ENCODE results near the gene SQSTM1.
A peak's percentile ranks its signal among the peaks of the same experiment; 100 is the strongest.

The SQSTM1 gene

DNA sequence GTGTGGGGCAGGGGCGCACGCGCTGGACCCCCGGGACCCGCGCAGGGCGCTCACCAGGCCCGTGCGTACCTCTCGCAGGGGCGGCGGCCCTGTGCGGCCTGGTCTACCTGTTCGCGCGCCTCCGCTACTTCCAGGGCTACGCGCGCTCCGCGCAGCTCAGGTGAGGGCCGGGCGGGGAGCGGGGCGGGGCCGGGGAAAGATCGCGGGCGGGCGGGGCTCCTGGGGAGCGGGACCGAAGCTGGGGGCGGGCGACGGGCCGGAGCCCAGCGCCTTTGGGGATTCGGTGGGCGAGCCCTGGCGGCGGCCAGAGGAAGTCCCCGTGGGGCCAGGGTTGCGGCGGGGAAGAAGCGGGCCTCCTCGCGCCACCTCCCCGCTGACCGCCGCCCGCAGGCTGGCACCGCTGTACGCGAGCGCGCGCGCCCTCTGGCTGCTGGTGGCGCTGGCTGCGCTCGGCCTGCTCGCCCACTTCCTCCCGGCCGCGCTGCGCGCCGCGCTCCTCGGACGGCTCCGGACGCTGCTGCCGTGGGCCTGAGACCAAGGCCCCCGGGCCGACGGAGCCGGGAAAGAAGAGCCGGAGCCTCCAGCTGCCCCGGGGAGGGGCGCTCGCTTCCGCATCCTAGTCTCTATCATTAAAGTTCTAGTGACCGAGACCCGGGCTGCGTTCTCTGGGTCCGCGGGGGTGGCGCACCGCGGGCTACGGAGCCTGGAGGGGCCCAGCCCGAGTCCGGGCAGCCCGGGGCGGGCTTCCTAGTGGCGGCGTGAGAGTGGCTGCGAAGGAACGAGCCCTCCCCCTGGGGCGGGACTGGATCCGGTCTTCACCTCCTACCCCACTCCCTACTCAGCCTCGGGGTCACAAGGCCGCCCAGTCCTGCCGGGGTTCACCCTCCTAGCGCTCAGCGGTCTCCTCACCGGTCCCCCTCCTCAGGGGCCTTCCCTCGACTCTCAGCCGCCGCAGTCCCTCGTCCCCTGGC, 24.6 kb upstream of the SQSTM1 start:
- H3K4me1 Mint-ChIP-seq: peaks cover 8% of the 10 kb centered on the region
- H3K4me3 Mint-ChIP-seq: peak overlapping the region; percentile 68 to 78 (median 76)
- H3K27me3 Mint-ChIP-seq (ENCODE audit: low read depth): peaks cover 10% of the 10 kb centered on the region
- H3K27ac Mint-ChIP-seq: peak overlapping the region in 1 of 3 experiments; percentile 63
- TF ChIP-seq, protein P1, sequence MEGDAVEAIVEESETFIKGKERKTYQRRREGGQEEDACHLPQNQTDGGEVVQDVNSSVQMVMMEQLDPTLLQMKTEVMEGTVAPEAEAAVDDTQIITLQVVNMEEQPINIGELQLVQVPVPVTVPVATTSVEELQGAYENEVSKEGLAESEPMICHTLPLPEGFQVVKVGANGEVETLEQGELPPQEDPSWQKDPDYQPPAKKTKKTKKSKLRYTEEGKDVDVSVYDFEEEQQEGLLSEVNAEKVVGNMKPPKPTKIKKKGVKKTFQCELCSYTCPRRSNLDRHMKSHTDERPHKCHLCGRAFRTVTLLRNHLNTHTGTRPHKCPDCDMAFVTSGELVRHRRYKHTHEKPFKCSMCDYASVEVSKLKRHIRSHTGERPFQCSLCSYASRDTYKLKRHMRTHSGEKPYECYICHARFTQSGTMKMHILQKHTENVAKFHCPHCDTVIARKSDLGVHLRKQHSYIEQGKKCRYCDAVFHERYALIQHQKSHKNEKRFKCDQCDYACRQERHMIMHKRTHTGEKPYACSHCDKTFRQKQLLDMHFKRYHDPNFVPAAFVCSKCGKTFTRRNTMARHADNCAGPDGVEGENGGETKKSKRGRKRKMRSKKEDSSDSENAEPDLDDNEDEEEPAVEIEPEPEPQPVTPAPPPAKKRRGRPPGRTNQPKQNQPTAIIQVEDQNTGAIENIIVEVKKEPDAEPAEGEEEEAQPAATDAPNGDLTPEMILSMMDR (IDR thresholded peaks at IDR 0.05; ENCODE audit: unreplicated experiment in 3 of 3): peak; percentile 64 to 82 (median 69)
- peaks cover 18% of the 10 kb centered on the region for H3K36me3 Mint-ChIP-seq (ENCODE audit: low read depth)
- no peaks in the 10 kb centered on the region for H3K9me3 Mint-ChIP-seq

DNA sequence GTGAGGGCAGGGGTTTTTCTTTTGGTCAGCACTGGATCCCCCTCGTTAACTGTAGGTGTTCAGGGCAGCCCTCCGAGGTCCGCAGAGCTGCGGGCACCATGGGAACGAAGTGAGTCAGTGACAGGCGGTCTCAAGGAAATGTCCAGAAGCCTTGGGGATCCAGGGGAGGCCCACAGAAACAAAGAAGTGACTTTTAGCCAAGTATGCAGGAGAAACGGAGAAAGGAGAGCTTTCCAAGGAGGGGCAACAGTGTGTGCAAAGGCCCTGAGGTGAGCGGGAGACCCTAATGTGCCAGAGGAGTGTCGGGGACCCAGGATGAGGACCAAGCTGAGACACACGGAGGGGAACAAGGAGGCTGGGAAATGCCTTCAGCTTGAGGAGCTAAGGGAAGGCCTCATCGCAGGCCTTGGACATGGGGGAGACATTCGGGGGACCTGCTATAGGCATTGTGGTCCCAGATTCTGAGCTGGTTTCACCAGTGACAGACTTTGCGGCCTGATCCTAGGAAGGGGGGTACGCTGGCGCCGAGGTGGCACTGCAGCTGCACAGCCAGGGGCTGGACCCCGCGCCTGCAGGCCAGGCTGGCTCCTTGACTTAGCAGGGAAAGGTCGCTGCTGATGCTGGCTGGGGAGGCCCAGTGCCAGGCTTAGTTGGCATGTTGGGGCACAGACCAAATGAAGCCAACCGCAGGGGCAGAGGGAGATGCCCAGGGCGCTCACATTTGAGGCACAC, 23.7 kb upstream of the SQSTM1 start:
- Mint-ChIP-seq H3K36me3 (ENCODE audit: low read depth) (peaks cover 23% of the 10 kb centered on the region), H3K4me3 (peak overlapping the region; percentile 68 to 78 (median 76)), H3K27ac (peak overlapping the region in 1 of 3 experiments; percentile 63), H3K4me1 (peaks cover 11% of the 10 kb centered on the region), H3K27me3 (ENCODE audit: low read depth) (peaks cover 10% of the 10 kb centered on the region), H3K9me3 (no peaks in the 10 kb centered on the region)
- TF ChIP-seq, protein P1 (IDR thresholded peaks at IDR 0.05; ENCODE audit: unreplicated experiment in 3 of 3): no peak

DNA sequence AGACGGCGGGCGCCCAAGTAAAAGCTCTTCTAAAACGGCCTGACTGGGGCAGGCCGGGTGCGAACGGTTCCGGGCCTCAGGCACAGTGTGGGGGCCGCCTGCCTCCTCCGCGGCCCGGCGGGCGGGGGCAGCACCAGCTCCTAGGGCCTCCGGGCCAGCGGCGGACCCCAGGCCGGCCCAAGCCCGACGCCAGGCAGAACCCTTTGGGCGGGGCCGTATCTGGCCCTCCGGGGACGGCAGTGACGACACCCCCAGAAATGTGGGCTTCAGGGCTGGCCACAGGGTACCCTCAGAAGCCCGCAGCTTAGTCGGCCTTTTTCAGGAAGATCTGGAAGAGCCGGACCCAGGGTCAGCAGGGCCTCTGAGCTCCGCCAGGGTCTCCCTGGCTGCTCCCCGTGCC, 23.0 kb upstream of the SQSTM1 start:
- Mint-ChIP-seq H3K4me3 (peak overlapping the region; percentile 45 to 53 (median 51)), H3K36me3 (ENCODE audit: low read depth) (peaks cover 26% of the 10 kb centered on the region), H3K9me3 (no peaks in the 10 kb centered on the region), H3K27ac (no peak overlapping the region), H3K27me3 (ENCODE audit: low read depth) (peaks cover 10% of the 10 kb centered on the region), H3K4me1 (peaks cover 13% of the 10 kb centered on the region)
- TF ChIP-seq, protein P1 (IDR thresholded peaks at IDR 0.05; ENCODE audit: unreplicated experiment in 3 of 3): no peak

DNA sequence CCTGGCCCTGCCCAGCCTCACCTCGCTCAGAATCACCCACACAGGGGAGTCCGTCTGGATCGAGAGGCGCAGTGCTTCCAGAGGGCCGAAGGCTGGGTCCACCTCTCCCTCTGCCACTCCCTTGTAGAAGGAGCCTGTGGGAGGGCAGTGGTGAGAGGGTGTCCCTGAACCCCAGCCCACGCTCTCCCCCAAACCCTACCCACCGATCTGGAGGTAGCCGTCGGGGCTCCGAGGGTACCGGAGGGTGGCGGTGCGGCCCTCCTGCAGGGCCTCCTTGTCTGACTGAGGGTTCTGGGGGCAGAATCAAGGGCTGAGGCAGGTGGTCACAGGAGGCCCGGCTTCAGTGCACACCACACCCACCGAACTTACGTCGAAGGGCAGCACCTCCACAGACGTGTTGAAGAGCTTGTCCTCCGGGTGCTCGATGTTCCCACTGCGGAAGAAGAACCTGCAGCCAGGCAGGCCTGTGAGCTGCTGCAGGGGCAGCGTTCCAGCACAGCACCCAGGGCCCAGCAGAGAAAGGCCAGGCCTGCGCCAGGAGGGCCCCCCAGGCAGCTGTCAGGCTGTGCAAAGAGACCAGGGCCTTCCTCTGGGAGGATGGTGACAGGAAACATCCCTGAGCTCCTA, 22.4 kb upstream of the SQSTM1 start:
- TF ChIP-seq, protein P1 (IDR thresholded peaks at IDR 0.05; ENCODE audit: unreplicated experiment in 3 of 3): no peak
- H3K4me1 Mint-ChIP-seq: peaks cover 13% of the 10 kb centered on the region
- peaks cover 26% of the 10 kb centered on the region for H3K36me3 Mint-ChIP-seq (ENCODE audit: low read depth)
- H3K4me3 Mint-ChIP-seq: no peak overlapping the region
- peaks cover 10% of the 10 kb centered on the region for H3K27me3 Mint-ChIP-seq (ENCODE audit: low read depth)
- no peak overlapping the region for H3K27ac Mint-ChIP-seq
- H3K9me3 Mint-ChIP-seq: no peaks in the 10 kb centered on the region

DNA sequence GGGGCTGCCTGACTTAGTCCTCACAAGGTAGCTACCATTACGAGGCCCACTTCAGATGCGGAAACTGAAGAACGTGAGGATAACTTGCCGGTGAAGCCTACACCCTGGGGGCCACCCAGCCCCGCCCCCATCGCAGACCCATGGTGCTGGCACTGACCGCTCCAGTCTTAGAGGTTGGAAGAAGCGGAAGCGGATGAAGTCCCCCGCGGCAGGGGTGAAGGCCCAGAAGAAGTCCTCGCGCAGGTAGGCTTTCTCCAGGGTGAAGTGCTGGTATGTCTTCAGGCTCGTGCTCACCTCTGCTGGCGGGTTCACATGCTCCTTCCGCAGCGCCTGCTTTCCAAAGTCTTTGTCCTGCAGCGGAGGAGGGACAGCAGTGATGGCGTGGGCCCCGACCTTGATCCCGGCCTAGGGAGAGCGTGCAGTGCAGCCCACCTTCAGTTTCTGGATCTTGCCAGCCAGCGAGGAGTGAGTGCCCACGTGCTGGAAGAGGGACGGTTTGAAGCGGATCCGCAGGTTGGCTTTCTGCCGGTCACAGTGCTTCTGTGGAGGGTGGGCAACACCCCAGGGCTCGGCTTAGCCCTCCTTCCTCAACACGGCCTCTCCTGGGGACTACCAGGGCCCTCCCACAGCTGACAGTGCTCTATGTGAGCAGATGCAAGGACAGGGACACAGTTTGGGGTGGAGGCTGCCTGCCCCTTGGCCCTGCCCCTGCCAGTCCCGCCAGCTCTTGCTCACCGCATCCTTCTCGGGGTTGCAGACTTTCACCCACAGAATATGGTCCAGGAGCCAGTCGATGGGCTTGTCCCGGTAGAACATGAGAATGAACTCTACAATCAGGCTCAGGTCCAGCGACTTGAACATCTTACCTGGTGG, 21.7 kb upstream of the SQSTM1 start:
- Mint-ChIP-seq H3K36me3 (ENCODE audit: low read depth) (peaks cover 26% of the 10 kb centered on the region), H3K4me3 (no peak overlapping the region), H3K27me3 (ENCODE audit: low read depth) (peaks cover 10% of the 10 kb centered on the region), H3K27ac (no peak overlapping the region), H3K4me1 (peaks cover 8% of the 10 kb centered on the region), H3K9me3 (no peaks in the 10 kb centered on the region)
- TF ChIP-seq, protein P1 (IDR thresholded peaks at IDR 0.05; ENCODE audit: unreplicated experiment in 3 of 3): no peak
